OCI-LY1 (cell line): ENCODE measurements around the gene MGAT5B.

Experiments used
- H2AFZ ChIP-seq: fragments of 200-600 bp; sonication (generic), shearing (Covaris generic); 2 replicates; pipeline ENCODE4 v1.6.0; 2014; ENCODE audit warnings: antibody characterized with exemption, mild to moderate bottlenecking, low read length
- H3F3A ChIP-seq: fragments of 200-600 bp; sonication (generic), shearing (Covaris generic); 2 replicates; pipeline ENCODE4 v1.6.0; 2014; ENCODE audit warnings: mild to moderate bottlenecking, antibody characterized with exemption, low read length, moderate library complexity; ENCODE audit not compliant: insufficient read depth
- H3K27ac ChIP-seq: fragments of 200-600 bp; sonication (generic); 2 replicates; pipeline ENCODE4 v1.5.1; 2014; ENCODE audit warnings: low read length, mixed run types, mild to moderate bottlenecking, low read depth; ENCODE audit not compliant: poor library complexity, severe bottlenecking
- H3K27me3 ChIP-seq: fragments of 200-600 bp; sonication (generic); 2 replicates; pipeline ENCODE4 v1.6.0; 2014; ENCODE audit warnings: antibody characterized with exemption, mild to moderate bottlenecking, low read length, moderate library complexity; ENCODE audit not compliant: insufficient read depth
- H3K36me3 ChIP-seq: fragments of 200-600 bp; sonication (generic); 2 replicates; pipeline ENCODE4 v1.6.1; 2014; ENCODE audit warnings: mild to moderate bottlenecking, antibody characterized with exemption, low read length, moderate library complexity, mixed read lengths; ENCODE audit not compliant: insufficient read depth
- H3K4me1 ChIP-seq: fragments of 200-600 bp; sonication (generic); 2 replicates; pipeline ENCODE4 v1.5.1; 2014; ENCODE audit warnings: mild to moderate bottlenecking, low read length, moderate library complexity; ENCODE audit not compliant: insufficient read depth, severe bottlenecking
- H3K4me2 ChIP-seq: fragments of 200-600 bp; sonication (generic), shearing (Covaris generic); 2 replicates; pipeline ENCODE4 v1.6.1; 2014; ENCODE audit warnings: low read length
- H3K4me3 ChIP-seq: fragments of 200-600 bp; sonication (generic); 2 replicates; pipeline ENCODE4 v1.5.1; 2014; ENCODE audit warnings: low read length, low read depth, mild to moderate bottlenecking, mixed read lengths; ENCODE audit not compliant: poor library complexity, severe bottlenecking
- H3K79me2 ChIP-seq: fragments of 200-600 bp; shearing (Covaris generic); 2 replicates; pipeline ENCODE4 v1.6.1; 2016; ENCODE audit warnings: mixed run types, low read length, mixed read lengths; ENCODE audit not compliant: insufficient read depth
- H3K9ac ChIP-seq: fragments of 200-600 bp; sonication (generic), shearing (Covaris generic); 2 replicates; pipeline ENCODE4 v1.6.1; 2014; ENCODE audit warnings: mild to moderate bottlenecking, low read length, mixed read lengths
- H3K9me2 ChIP-seq: fragments of 200-600 bp; sonication (generic), shearing (Covaris generic); 2 replicates; pipeline ENCODE4 v1.6.1; 2014; ENCODE audit warnings: low read depth, mild to moderate bottlenecking, low read length, mixed read lengths
- H3K9me3 ChIP-seq: fragments of 200-600 bp; shearing (Covaris generic); 2 replicates; pipeline ENCODE4 v1.6.1; 2014; ENCODE audit warnings: low read length, mixed read lengths
- H4K20me1 ChIP-seq: fragments of 200-600 bp; sonication (generic), shearing (Covaris generic); 2 replicates; pipeline ENCODE4 v1.6.0; 2016; ENCODE audit warnings: mild to moderate bottlenecking, low read length; ENCODE audit not compliant: insufficient read depth
- EZH2 ChIP-seq: fragments of 200-600 bp; sonication (generic), shearing (Covaris generic); IDR thresholded peaks from 2 replicates; pipeline ENCODE4 v1.8.0; 2017; ENCODE audit warnings: borderline replicate concordance, mixed run types, mild to moderate bottlenecking, antibody characterized with exemption, low read length, moderate library complexity, mixed read lengths
- TF ChIP-seq, protein P1 (sequence below): fragments of 200-600 bp; sonication (generic), shearing (Covaris generic); IDR thresholded peaks from 2 replicates; pipeline ENCODE4 v1.5.1; 2017; ENCODE audit warnings: mild to moderate bottlenecking, antibody characterized with exemption, low read length, moderate library complexity, mixed read lengths

The MGAT5B gene

DNA sequence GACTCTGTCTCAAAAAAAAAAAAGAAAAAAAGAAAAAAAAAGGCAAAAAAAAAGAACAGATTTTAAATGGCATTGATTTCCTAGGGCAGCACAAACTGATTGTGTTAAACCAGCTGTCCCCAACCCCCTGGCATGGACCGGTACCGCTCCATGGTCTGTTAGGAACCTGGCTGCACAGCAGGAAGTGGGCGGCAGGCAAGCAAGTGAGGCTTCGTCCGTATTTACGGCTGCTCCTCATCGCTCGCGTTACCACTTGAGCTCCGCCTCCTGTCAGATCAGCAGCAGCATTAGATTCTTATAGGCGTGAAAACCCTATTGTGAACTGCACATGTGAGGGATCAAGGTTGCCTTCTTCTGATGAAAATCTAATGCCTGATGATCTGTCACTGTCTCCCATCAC lies 26.6 kb downstream of the MGAT5B start:
- TF ChIP-seq, protein P1, sequence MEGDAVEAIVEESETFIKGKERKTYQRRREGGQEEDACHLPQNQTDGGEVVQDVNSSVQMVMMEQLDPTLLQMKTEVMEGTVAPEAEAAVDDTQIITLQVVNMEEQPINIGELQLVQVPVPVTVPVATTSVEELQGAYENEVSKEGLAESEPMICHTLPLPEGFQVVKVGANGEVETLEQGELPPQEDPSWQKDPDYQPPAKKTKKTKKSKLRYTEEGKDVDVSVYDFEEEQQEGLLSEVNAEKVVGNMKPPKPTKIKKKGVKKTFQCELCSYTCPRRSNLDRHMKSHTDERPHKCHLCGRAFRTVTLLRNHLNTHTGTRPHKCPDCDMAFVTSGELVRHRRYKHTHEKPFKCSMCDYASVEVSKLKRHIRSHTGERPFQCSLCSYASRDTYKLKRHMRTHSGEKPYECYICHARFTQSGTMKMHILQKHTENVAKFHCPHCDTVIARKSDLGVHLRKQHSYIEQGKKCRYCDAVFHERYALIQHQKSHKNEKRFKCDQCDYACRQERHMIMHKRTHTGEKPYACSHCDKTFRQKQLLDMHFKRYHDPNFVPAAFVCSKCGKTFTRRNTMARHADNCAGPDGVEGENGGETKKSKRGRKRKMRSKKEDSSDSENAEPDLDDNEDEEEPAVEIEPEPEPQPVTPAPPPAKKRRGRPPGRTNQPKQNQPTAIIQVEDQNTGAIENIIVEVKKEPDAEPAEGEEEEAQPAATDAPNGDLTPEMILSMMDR: no peak
- TF ChIP-seq EZH2: no peak
- no peaks in the 10 kb centered on the region for H3K79me2 ChIP-seq
- no peaks in the 10 kb centered on the region for H3K9me3 ChIP-seq
- H3K4me1 ChIP-seq: no peaks in the 10 kb centered on the region
- no peaks in the 10 kb centered on the region for H3K36me3 ChIP-seq
- H3K9me2 ChIP-seq: no peaks in the 10 kb centered on the region
- H2AFZ ChIP-seq: no peak overlapping the region
- H3K4me3 ChIP-seq: no peak overlapping the region
- H3K9ac ChIP-seq: no peak overlapping the region
- H3K27ac ChIP-seq: no peak overlapping the region
- peaks cover 3% of the 10 kb centered on the region; the same call in 1 of the 2 replicates for H3K27me3 ChIP-seq
- H3F3A ChIP-seq: no peaks in the 10 kb centered on the region
- no peaks in the 10 kb centered on the region for H4K20me1 ChIP-seq
- H3K4me2 ChIP-seq: no peak overlapping the region

GRCh38 chr17:76897023-76897422 lies 28.8 kb downstream of the MGAT5B start:
- H3K4me3 ChIP-seq: no peak overlapping the region
- H3K36me3 ChIP-seq: no peaks in the 10 kb centered on the region
- no peaks in the 10 kb centered on the region for H3K9me2 ChIP-seq
- H3K27ac ChIP-seq: no peak overlapping the region
- no peak overlapping the region for H2AFZ ChIP-seq
- H3K9ac ChIP-seq: no peak overlapping the region
- no peaks in the 10 kb centered on the region for H4K20me1 ChIP-seq
- no peaks in the 10 kb centered on the region for H3K9me3 ChIP-seq
- no peaks in the 10 kb centered on the region; the same call in 1 of the 2 replicates for H3K27me3 ChIP-seq
- H3F3A ChIP-seq: no peaks in the 10 kb centered on the region
- H3K79me2 ChIP-seq: no peaks in the 10 kb centered on the region
- TF ChIP-seq, protein P1: no peak
- H3K4me2 ChIP-seq: no peak overlapping the region
- H3K4me1 ChIP-seq: no peaks in the 10 kb centered on the region

DNA sequence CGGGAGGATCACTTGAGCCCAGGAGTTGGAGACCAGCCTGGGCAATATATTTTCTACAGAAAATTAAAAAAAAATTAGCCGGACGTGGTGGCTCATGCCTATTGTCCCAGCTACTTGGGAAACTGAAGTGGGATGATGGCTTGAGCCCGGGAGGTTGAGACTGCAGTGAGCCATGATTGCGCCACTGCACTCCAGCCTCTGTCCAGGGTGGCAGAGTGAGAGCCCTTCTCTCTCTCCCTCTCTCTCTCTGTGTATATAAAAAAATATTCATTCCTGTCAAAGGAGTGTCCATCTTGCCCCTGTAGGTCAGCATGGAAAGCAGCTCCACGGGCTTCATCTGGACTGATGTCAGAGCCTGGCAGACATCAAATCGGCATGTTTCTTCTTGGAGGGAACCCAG lies 31.2 kb downstream of the MGAT5B start:
- H3K27me3 ChIP-seq: no peaks in the 10 kb centered on the region; the same call in 1 of the 2 replicates
- H3K27ac ChIP-seq: no peak overlapping the region
- H3K9me3 ChIP-seq: no peaks in the 10 kb centered on the region
- H3K36me3 ChIP-seq: no peaks in the 10 kb centered on the region
- no peak overlapping the region for H2AFZ ChIP-seq
- H3K79me2 ChIP-seq: no peaks in the 10 kb centered on the region
- no peaks in the 10 kb centered on the region for H3F3A ChIP-seq
- no peaks in the 10 kb centered on the region for H4K20me1 ChIP-seq
- H3K4me2 ChIP-seq: no peak overlapping the region
- H3K4me3 ChIP-seq: no peak overlapping the region
- H3K4me1 ChIP-seq: no peaks in the 10 kb centered on the region
- H3K9ac ChIP-seq: no peak overlapping the region
- no peaks in the 10 kb centered on the region for H3K9me2 ChIP-seq
- TF ChIP-seq, protein P1: no peak
- TF ChIP-seq EZH2: no peak
